AG09319 (cell line): ENCODE measurements around the gene UCN.
A peak's percentile ranks its signal among the peaks of the same experiment; 100 is the strongest.
"Not testable (repeated sequence)": the region's sequence is repeated elsewhere in the genome, so short reads cannot be mapped to it uniquely, and the experiment has no call there.

Experiments used
- DNase-seq: peaks from one replicate; pipeline ENCODE4 v3.0.0-alpha.2; 2010; ENCODE audit warnings: low read depth; ENCODE audit errors: extremely low read depth
- CTCF ChIP-seq: IDR thresholded peaks from 2 replicates; pipeline ENCODE4 v1.5.1; 2011; ENCODE audit warnings: low read depth, mild to moderate bottlenecking, inconsistent platforms, low read length, moderate library complexity

The UCN gene, protein sequence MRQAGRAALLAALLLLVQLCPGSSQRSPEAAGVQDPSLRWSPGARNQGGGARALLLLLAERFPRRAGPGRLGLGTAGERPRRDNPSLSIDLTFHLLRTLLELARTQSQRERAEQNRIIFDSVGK

GRCh38 chr2:27308359-27308881 lies at the start of gene UCN:
TSS of gene UCN (minus strand) at chr2:27308445. CDS start at chr2:27307895, 550 bp downstream.
- TF ChIP-seq CTCF: no peak
- no peak for DNase-seq

DNA sequence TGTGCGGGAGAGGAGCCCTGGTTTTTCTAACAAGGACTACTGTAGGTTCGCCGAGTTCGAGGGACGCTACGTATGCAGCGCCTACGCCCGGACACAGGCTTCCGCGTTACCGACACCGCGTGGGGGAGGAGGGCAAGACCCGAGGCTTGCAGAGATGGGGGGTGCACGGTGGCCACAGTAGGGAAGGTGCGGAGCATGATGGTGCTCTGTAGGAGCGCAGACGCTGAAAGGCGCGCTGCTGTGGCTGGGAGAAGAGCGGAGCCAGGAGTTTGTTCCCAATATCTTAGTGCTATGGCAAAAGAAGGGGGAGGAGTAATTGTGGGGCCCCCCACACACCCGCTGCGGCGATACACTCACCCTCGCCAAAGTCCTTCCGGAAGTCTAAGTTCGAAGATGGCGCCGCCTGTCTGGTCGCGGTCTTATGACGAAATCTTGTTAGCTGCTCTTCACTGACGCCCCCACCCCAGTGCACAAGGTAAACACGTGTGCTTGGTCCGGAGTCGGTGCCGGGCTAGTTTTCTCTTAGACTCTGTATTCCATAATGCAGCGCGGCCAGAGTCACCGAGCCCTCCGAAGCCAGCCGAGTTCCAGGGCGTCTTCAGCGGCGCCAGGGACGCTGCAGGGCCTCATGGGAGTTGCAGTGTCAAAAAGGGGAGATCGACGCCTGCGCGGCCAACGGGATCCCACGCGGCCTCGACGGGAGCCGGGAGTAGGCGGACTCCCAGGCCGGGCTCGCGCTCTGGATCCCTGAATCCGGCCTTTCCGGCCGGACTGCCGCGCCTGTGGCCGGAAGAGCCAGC lies 48.3 kb upstream of the UCN start, which contains the start of gene GTF3C2:
Gene GTF3C2 (minus strand): TSS at position 383 of the 800 bp plus-strand sequence. CDS start 13,210 bp downstream, outside the sequence.
- TF ChIP-seq CTCF: no peak

GRCh38 chr2:27356056-27356381 lies 47.8 kb upstream of the UCN start:
- no peak for DNase-seq
- TF ChIP-seq CTCF: no peak

More for the DNA sequence above, 48.3 kb upstream of the UCN start, which contains the start of gene GTF3C2:
- peak; percentile 86 for DNase-seq

GRCh38 chr2:27354597-27354927 lies 46.3 kb upstream of the UCN start:
- no peak for DNase-seq
- no peak for TF ChIP-seq CTCF

- DNase-seq: no peak
- no peak for TF ChIP-seq CTCF
These were observed 45.7 kb upstream of the UCN start for GRCh38 chr2:27353762-27354596.

GRCh38 chr2:27353386-27353761 lies 45.1 kb upstream of the UCN start:
- not testable (repeated sequence) for DNase-seq

GRCh38 chr2:27351802-27352598 lies 43.8 kb upstream of the UCN start:
- DNase-seq: no peak

More at GRCh38 chr2:27351802-27352598, 43.8 kb upstream of the UCN start:
- TF ChIP-seq CTCF: no peak
